Tongue (tissue), 2 donors: Measurements from ENCODE around the gene TRIO. TPM values are rescaled to one million over a fixed set of nuclear protein-coding genes. Genes with fewer than 3 reads are reported as not detected.
"Not testable (repeated sequence)": the region's sequence is repeated elsewhere in the genome, so short reads cannot be mapped to it uniquely, and the experiment has no call there.

Experiments
- DNase-seq: peaks from one replicate; pipeline ENCODE4 v3.0.0-alpha.2; 2015
- total RNA-seq: library from RNA; depleted of rRNA; stranded (reverse); fragments of >200 nt; gene quantifications from one replicate; pipeline ENCODE4 v1.2.3, GENCODE V29; 2014

Gene TRIO
- total RNA-seq, 1 donor from 2014 or later: 188 TPM

- DNase-seq: no peak
Observed at GRCh38 chr5:14509556-14509955, 366.4 kb downstream of the TRIO start.

GRCh38 chr5:14510156-14510734, 367.1 kb downstream of the TRIO start:
- no peak for DNase-seq

- no peak for DNase-seq
Observed at GRCh38 chr5:14510880-14511279, 367.7 kb downstream of the TRIO start.

GRCh38 chr5:14512574-14512973, 369.4 kb downstream of the TRIO start:
- DNase-seq: no peak

GRCh38 chr5:14513266-14513665, 370.1 kb downstream of the TRIO start:
- no peak for DNase-seq

GRCh38 chr5:14516901-14517300, 373.8 kb downstream of the TRIO start:
- no peak for DNase-seq

GRCh38 chr5:14518638-14519037, 375.5 kb downstream of the TRIO start:
- DNase-seq: no peak

- DNase-seq: no peak
Observed at GRCh38 chr5:14521748-14522147, 378.6 kb downstream of the TRIO start.

GRCh38 chr5:14522721-14523120, 379.6 kb downstream of the TRIO start:
- DNase-seq: no peak

GRCh38 chr5:14523243-14524034, 380.3 kb downstream of the TRIO start:
- DNase-seq: no peak

GRCh38 chr5:14525397-14525796, 382.3 kb downstream of the TRIO start:
- no peak for DNase-seq

- no peak for DNase-seq
Observed at GRCh38 chr5:14526493-14526892, 383.4 kb downstream of the TRIO start.

GRCh38 chr5:14528115-14528514, 385.0 kb downstream of the TRIO start:
- no peak for DNase-seq

- no peak for DNase-seq
Observed at GRCh38 chr5:14528926-14529325, 385.8 kb downstream of the TRIO start.

- no peak for DNase-seq
Observed at GRCh38 chr5:14531668-14532067, 388.5 kb downstream of the TRIO start.

GRCh38 chr5:14532180-14532579, 389.0 kb downstream of the TRIO start:
- DNase-seq: no peak

- DNase-seq: peak; percentile 81
Observed at GRCh38 chr5:14534773-14535172, 391.6 kb downstream of the TRIO start.

- no peak for DNase-seq
Observed at GRCh38 chr5:14545308-14545707, 402.2 kb downstream of the TRIO start.

- no peak for DNase-seq
Observed at GRCh38 chr5:14545862-14546261, 402.7 kb downstream of the TRIO start.

- DNase-seq: no peak
Observed at GRCh38 chr5:14547666-14548065, 404.5 kb downstream of the TRIO start.

- DNase-seq: no peak
Observed at GRCh38 chr5:14551211-14551610, 408.1 kb downstream of the TRIO start.

GRCh38 chr5:14552017-14552416, 408.9 kb downstream of the TRIO start:
- DNase-seq: no peak

- not testable (repeated sequence) for DNase-seq
Observed at GRCh38 chr5:14554288-14554687, 411.1 kb downstream of the TRIO start.

GRCh38 chr5:14556015-14556414, 412.9 kb downstream of the TRIO start:
- no peak for DNase-seq
